Esophagus muscularis mucosa (tissue), 3 donors: ENCODE measurements around the gene TBX15.

Experiments
- CTCF ChIP-seq, 3 experiments: fragments of 200-600 bp in 2 of 3; fragments of 450-650 bp in 1 of 3; sonication (generic) in 2 of 3; IDR thresholded peaks; one replicate each; pipeline ENCODE4 v1.5.1; 2017 to 2019; ENCODE audit warnings: antibody characterized with exemption in 3 of 3, mild to moderate bottlenecking in 2 of 3, moderate library complexity in 1 of 3
- POLR2A ChIP-seq: fragments of 450-650 bp; IDR thresholded peaks from one replicate; pipeline ENCODE4 v1.6.1; 2017; ENCODE audit warnings: antibody characterized with exemption, moderate library complexity, mild to moderate bottlenecking, low read depth
- POLR2AphosphoS5 ChIP-seq, 2 donors: sonication (generic); formaldehyde crosslinking; IDR thresholded peaks; one replicate each; pipeline ENCODE4 v1.6.1; 2017; ENCODE audit warnings: antibody characterized with exemption in 2 of 2

GRCh38 chr1:118983558-118984041 lies 4.5 kb downstream of the TBX15 start:
- TF ChIP-seq CTCF (IDR thresholded peaks at IDR 0.05): no peak
- no peak for TF ChIP-seq POLR2A
- TF ChIP-seq POLR2AphosphoS5 (IDR thresholded peaks at IDR 0.05): no peak
